NCI-H2107 treated with DMSO at 0.1 percent for 48 hours (cell line): Measurements from ENCODE around the gene LPCAT3.
A peak's percentile ranks its signal among the peaks of the same experiment; 100 is the strongest.

Experiments used
- DNase-seq: peaks from one replicate; lab custom pipeline; 2025; ENCODE audit not compliant: unreplicated experiment; lab: John Stamatoyannopoulos, UW

LPCAT3 gene

GRCh38 chr12:6941267-6941666, 77.0 kb downstream of the LPCAT3 start:
- no peak for DNase-seq

- no peak for DNase-seq
Observed at GRCh38 chr12:6939191-6939540, 79.1 kb downstream of the LPCAT3 start.

DNA sequence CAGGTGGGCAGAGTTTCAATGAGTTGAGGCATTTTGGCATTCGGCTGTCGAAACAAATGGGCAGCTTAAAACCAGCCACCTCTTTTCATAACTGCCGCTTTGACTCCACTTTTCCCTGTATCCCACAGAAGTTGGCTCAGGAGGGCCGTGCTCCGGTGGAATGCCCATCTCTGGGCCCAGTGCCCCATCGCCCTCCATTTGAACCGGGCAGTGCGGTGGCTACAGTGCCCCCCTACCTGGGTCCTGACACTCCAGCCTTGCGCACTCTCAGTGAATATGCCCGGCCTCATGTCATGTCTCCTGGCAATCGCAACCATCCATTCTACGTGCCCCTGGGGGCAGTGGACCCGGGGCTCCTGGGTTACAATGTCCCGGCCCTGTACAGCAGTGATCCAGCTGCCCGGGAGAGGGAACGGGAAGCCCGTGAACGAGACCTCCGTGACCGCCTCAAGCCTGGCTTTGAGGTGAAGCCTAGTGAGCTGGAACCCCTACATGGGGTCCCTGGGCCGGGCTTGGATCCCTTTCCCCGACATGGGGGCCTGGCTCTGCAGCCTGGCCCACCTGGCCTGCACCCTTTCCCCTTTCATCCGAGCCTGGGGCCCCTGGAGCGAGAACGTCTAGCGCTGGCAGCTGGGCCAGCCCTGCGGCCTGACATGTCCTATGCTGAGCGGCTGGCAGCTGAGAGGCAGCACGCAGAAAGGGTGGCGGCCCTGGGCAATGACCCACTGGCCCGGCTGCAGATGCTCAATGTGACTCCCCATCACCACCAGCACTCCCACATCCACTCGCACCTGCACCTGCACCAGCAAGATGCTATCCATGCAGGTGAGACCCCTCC, 79.7 kb downstream of the LPCAT3 start:
- no peak for DNase-seq

DNA sequence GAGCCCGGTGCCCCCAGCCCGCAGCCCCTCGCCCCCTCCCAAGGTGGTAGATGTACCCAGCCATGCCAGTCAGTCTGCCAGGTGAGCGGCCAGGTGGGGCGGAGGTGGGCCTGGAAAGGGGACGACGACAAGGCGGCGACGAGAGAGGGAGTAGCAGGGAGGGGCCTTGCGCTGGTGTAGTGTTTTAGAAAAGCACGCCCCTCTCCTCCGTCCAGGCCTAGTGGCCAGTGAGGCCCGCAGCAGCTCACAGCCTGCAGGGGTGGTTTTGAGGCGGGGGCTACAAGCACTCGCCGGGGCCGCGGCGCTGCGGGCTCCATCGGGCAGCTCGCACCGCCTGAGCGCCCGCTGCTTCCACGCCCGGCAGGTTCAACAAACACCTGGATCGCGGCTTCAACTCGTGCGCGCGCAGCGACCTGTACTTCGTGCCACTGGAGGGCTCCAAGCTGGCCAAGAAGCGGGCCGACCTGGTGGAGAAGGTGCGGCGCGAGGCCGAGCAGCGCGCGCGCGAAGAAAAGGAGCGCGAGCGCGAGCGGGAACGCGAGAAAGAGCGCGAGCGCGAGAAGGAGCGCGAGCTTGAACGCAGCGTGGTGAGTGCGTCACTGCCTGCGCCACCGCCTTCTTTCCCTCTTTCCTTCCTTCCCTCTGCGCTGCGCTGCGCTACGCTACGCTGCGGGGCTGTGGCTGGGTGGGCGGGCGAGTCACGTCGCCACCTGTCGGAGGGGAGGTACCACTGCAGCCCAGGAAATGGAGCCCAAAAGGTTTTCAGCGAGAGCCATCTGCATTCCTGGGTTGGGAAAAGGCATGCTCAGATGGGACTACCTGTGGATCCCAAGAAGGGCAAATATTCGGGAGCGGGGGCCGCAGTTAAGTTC, 80.6 kb downstream of the LPCAT3 start:
- peak; percentile 99 for DNase-seq

DNA sequence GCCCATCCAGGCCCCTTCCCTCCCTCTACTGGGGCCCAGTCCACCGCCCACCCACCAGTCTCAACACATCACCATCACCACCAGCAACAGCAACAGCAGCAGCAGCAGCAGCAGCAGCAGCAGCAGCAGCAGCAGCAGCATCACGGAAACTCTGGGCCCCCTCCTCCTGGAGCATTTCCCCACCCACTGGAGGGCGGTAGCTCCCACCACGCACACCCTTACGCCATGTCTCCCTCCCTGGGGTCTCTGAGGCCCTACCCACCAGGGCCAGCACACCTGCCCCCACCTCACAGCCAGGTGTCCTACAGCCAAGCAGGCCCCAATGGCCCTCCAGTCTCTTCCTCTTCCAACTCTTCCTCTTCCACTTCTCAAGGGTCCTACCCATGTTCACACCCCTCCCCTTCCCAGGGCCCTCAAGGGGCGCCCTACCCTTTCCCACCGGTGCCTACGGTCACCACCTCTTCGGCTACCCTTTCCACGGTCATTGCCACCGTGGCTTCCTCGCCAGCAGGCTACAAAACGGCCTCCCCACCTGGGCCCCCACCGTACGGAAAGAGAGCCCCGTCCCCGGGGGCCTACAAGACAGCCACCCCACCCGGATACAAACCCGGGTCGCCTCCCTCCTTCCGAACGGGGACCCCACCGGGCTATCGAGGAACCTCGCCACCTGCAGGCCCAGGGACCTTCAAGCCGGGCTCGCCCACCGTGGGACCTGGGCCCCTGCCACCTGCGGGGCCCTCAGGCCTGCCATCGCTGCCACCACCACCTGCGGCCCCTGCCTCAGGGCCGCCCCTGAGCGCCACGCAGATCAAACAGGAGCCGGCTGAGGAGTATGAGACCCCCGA, 81.4 kb downstream of the LPCAT3 start:
- no peak for DNase-seq

DNA sequence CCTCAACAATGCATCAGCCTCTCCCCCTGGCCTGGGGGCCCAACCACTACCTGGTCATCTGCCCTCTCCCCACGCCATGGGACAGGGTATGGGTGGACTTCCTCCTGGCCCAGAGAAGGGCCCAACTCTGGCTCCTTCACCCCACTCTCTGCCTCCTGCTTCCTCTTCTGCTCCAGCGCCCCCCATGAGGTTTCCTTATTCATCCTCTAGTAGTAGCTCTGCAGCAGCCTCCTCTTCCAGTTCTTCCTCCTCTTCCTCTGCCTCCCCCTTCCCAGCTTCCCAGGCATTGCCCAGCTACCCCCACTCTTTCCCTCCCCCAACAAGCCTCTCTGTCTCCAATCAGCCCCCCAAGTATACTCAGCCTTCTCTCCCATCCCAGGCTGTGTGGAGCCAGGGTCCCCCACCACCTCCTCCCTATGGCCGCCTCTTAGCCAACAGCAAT, 82.1 kb downstream of the LPCAT3 start:
- DNase-seq, result no peak

DNA sequence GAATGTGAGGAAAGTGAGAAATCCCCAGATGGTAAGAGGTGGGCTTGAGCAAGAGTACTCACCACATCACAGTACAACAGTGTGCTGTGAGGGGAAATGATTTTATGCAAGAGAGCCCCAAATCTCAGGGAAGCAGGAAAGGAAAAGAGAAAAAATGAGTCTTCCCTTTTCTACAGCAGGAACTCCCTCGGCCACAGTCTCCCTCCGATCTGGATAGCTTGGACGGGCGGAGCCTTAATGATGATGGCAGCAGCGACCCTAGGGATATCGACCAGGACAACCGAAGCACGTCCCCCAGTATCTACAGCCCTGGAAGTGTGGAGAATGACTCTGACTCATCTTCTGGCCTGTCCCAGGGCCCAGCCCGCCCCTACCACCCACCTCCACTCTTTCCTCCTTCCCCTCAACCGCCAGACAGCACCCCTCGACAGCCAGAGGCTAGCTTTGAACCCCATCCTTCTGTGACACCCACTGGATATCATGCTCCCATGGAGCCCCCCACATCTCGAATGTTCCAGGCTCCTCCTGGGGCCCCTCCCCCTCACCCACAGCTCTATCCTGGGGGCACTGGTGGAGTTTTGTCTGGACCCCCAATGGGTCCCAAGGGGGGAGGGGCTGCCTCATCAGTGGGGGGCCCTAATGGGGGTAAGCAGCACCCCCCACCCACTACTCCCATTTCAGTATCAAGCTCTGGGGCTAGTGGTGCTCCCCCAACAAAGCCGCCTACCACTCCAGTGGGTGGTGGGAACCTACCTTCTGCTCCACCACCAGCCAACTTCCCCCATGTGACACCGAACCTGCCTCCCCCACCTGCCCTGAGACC, 82.7 kb downstream of the LPCAT3 start:
- DNase-seq, result no peak

GRCh38 chr12:6934110-6934509, 84.2 kb downstream of the LPCAT3 start:
- no peak for DNase-seq

DNA sequence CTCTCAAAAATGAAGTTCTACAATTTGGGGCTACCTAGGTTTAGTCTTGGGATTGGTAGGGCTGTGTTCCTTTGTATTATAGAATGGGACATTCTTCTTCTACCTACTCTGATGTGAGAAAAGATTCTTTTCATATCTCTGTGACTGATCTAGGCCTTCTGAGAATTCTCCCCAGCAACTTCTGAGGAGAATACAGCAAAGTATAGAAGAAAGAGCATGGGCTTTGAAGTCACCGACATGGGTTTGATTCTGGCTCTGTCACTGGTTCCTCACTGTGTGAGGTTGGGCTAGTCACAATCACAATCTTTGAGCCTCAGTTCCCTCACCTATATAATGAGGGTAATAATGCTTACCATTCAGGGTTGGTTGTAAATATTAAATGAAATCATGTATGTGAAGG, 85.5 kb downstream of the LPCAT3 start:
- no peak for DNase-seq

- no peak for DNase-seq
Observed at GRCh38 chr12:6929466-6930452, 88.5 kb downstream of the LPCAT3 start.

DNA sequence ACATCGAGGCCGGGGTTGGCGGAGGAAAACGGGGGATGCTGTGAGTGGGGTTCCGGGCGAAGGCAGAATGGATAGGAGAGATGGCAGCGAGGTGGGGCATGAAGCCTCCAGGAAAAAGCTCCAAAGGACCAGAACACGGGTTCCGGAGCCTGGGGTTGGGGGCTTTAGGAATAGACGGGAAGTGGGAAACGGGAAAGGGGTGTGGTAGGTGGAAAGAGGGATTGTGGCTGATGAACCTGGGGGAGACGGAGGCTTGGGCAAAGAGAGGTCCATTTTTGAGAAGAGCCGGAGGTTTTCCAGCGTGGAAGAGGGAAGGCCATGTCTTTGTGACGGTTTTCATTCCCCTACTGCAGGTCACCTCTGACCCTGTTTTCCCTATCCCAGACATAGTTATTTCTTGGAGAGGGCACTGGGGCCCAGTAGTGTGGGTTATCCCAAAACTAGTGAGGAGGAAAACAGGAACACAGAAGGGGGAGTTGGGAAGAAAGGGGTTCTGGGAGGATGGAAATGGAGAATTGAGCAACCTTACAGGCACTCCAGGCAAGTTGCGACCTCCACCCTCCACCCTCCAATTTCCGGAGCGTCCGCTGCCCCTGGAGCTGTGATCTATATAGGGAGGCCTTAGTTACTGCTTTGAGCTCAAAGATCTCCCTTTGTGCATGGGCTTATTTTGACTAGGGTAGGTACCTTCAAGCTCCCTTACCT, 89.4 kb downstream of the LPCAT3 start:
- no peak for DNase-seq

- no peak for DNase-seq
Observed at GRCh38 chr12:6928022-6928702, 90.1 kb downstream of the LPCAT3 start.

DNA sequence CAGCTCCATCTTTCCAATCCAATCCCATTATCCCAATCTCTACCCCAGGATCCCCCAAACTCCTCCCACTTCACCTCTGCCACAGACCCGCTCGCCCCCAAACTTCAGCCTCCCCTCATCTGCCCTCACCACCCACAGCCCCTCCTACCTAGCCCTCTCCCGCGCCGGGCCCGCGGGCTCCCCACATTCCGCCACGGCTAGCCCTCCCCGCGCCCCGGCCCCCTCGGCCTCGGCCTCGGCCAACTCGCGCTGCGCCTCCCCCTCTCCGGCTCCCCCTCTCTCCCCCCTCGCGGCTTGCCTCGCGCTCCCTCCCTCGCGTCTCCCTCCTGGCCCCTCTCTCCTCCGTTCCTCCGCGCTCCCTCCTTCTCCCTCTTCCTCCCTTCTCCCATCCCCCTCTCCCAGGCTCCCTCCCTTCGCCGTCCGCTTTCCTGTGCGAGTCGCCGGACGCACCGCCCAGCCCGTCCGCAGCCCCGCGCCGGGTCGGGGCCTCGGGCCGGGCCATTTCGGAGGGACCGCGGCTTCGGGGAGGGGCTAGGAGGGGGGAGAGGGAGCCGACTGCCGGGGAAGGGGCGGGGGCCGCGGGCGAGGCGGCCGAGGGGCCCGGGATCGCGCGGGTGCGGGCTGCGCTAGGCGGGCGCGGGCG, 90.8 kb downstream of the LPCAT3 start, which contains the start of gene ATN1:
TSS of gene ATN1 (plus strand) at position 581 of the 643 bp plus-strand sequence. CDS start 6,043 bp downstream, outside the sequence.
- DNase-seq, result peak; percentile 58
